CD4-positive, alpha-beta memory T cell (primary cell): ENCODE data around the gene RANGRF. TPM values are rescaled to one million over a fixed set of nuclear protein-coding genes. Genes with fewer than 3 reads are reported as not detected.
A peak's percentile ranks its signal among the peaks of the same experiment; 100 is the strongest.

Experiments
- CTCF ChIA-PET: fragments of 350-600 bp; sonication (Branson Sonifier 250); formaldehyde crosslinking; loops from one replicate; lab custom pipeline; 2021; ENCODE audit warnings: inconsistent platforms; ENCODE audit not compliant: partially characterized antibody; lab: Charles Lee
- POLR2A ChIA-PET: fragments of 350-600 bp; sonication (Branson Sonifier 250); formaldehyde crosslinking; loops from one replicate; lab custom pipeline; 2021; ENCODE audit not compliant: partially characterized antibody; lab: Charles Lee
- DNase-seq, 5 donors: peaks; one replicate each; pipeline versions ENCODE4 v3.0.0 to v3.0.0-alpha.2; 2020 to 2022; ENCODE audit warnings: mixed read lengths in 1 of 5
- H3K27ac ChIP-seq: one replicate; pipeline ENCODE4 v1.7.0; 2013; ENCODE audit warnings: low read depth, low read length
- H3K27me3 ChIP-seq: 2 replicates; pipeline ENCODE4 v1.7.0; 2013; ENCODE audit warnings: mild to moderate bottlenecking, low read length, moderate library complexity; ENCODE audit not compliant: insufficient read depth
- H3K36me3 ChIP-seq: 2 replicates; pipeline ENCODE4 v1.7.0; 2013; ENCODE audit warnings: mild to moderate bottlenecking, low read length, moderate library complexity; ENCODE audit not compliant: insufficient read depth
- H3K4me1 ChIP-seq: 2 replicates; pipeline ENCODE4 v1.7.0; 2013; ENCODE audit warnings: mild to moderate bottlenecking, low read length, moderate library complexity; ENCODE audit not compliant: insufficient read depth
- H3K4me3 ChIP-seq, 2 donors: one replicate each; pipeline ENCODE4 v1.7.0; 2013; ENCODE audit warnings: low read length in 2 of 2, mild to moderate bottlenecking in 1 of 2
- H3K9me3 ChIP-seq, 2 donors: one replicate each; pipeline ENCODE4 v1.7.0; 2013; ENCODE audit warnings: low read length in 2 of 2, control low read depth in 1 of 2; ENCODE audit not compliant: control insufficient read depth in 1 of 2
- H3K27ac Mint-ChIP-seq, 7 donors: one replicate each; pipeline ENCODE4 v1.8.0; 2020 to 2021; ENCODE audit warnings: mixed read lengths in 7 of 7, mild to moderate bottlenecking in 6 of 7, inconsistent platforms in 3 of 7, moderate library complexity in 3 of 7
- H3K27me3 Mint-ChIP-seq, 2 donors: one replicate each; pipeline ENCODE4 v1.8.0; 2020 to 2021; ENCODE audit warnings: mixed read lengths in 2 of 2
- H3K36me3 Mint-ChIP-seq, 2 donors: one replicate each; pipeline ENCODE4 v1.8.0; 2020 to 2021; ENCODE audit warnings: mixed read lengths in 2 of 2, inconsistent platforms in 1 of 2, mild to moderate bottlenecking in 1 of 2
- H3K4me1 Mint-ChIP-seq, 4 donors: one replicate each; pipeline ENCODE4 v1.8.0; 2020 to 2021; ENCODE audit warnings: mixed read lengths in 4 of 4, mild to moderate bottlenecking in 1 of 4
- H3K4me3 Mint-ChIP-seq, 8 donors: one replicate each; pipeline ENCODE4 v1.8.0; 2020 to 2021; ENCODE audit warnings: mixed read lengths in 8 of 8, mild to moderate bottlenecking in 7 of 8, moderate library complexity in 6 of 8, inconsistent platforms in 3 of 8
- H3K9me3 Mint-ChIP-seq, 8 donors: one replicate each; pipeline ENCODE4 v1.8.0; 2020 to 2021; ENCODE audit warnings: mixed read lengths in 8 of 8, mild to moderate bottlenecking in 5 of 8, inconsistent platforms in 3 of 8, moderate library complexity in 1 of 8
- intact Hi-C: fragments of 100-400 bp; cut with micrococcal nuclease; formaldehyde crosslinking; loops from one replicate; pipeline ENCODE4 v1.15.1; 2023
- polyA plus RNA-seq, 2 donors: library from polyadenylated mRNA; unstranded; fragments of 300-500 nt; fragmentation: Illumina TruSeq; gene quantifications; one replicate each; pipeline ENCODE4 v1.2.3, GENCODE V29; 2021
- total RNA-seq, 2 experiments: library from RNA; stranded (reverse); gene quantifications; one replicate each; pipeline ENCODE4 v1.2.3, GENCODE V29; 2021

RANGRF gene
- total and polyA plus RNA-seq, 4 experiments from 2014 or later: 39.7 to 96.2 (median 60.1) TPM

DNA sequence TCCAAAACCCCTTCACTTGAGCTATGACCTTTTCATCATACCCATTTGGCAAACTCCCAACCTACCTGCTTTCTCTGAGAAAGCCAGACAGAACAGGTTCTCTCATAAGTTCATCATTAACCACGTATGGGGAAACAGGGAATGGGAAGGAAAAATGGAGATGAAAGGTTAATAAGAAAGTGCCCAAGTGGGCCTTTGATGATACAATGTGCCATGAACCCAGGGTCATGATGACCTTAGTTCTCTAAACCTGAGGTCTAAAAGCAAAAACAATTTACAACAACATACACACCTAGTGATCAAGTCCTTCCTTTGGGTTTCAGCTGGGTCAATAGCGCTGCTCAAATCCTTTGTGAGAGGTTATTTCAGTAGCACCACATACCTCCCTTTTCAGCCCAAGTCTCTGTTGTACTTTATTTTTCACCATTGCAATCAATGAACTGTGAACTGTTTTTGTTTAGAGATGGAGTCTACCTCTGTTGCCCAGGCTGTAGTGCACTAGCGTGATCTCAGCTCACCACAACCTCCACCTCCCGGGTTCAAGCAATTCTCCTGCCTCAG is 14.5 kb upstream of the RANGRF start:
- H3K4me1 Mint-ChIP-seq: no peaks in the 10 kb centered on the region
- intact Hi-C loops: no loop called here
- H3K36me3 ChIP-seq: no peaks in the 10 kb centered on the region
- H3K9me3 Mint-ChIP-seq: no peaks in the 10 kb centered on the region
- H3K27me3 Mint-ChIP-seq: no peaks in the 10 kb centered on the region
- H3K9me3 ChIP-seq: no peaks in the 10 kb centered on the region
- no peak for DNase-seq
- H3K27ac Mint-ChIP-seq: peak overlapping the region in 1 of 7 donors; percentile 86
- no peak overlapping the region for H3K4me3 Mint-ChIP-seq
- H3K27me3 ChIP-seq: no peaks in the 10 kb centered on the region
- H3K27ac ChIP-seq: no peak overlapping the region
- CTCF ChIA-PET: interaction anchor here (1.0 kb wide), 1 partner anchor 10 kb away, joined by 4 read pairs; no protein-coding TSS in a partner anchor
- H3K4me3 ChIP-seq: no peak overlapping the region
- H3K36me3 Mint-ChIP-seq: no peaks in the 10 kb centered on the region
- POLR2A ChIA-PET: no interaction called here
- H3K4me1 ChIP-seq: no peaks in the 10 kb centered on the region

DNA sequence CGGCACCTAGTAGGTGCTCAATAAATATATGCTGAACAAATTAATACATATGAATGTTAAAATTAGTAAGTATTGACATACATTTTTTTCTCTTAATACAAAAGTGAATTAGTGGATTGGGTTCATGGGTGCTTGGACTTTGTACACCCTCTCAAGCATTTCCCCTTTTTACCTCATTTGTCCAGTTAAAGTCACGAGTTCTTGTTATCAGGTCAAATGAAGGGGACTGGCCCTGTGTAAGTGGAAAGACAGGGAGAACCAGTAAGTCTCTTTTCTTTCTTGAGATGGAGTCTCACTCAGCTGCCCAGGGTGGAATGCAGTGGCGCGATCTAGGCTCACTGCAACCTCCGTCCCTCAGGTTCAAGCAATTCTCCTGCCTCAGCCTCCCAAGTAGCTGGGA is 13.7 kb upstream of the RANGRF start:
- H3K4me1 Mint-ChIP-seq: no peaks in the 10 kb centered on the region
- DNase-seq: no peak
- no peak overlapping the region for H3K4me3 Mint-ChIP-seq
- no peaks in the 10 kb centered on the region for H3K27me3 Mint-ChIP-seq
- no peak overlapping the region for H3K27ac Mint-ChIP-seq
- Histone ChIP-seq H3K36me3 (no peaks in the 10 kb centered on the region), H3K4me1 (no peaks in the 10 kb centered on the region), H3K9me3 (no peaks in the 10 kb centered on the region), H3K27me3 (no peaks in the 10 kb centered on the region), H3K27ac (no peak overlapping the region), H3K4me3 (no peak overlapping the region)
- CTCF ChIA-PET: no interaction called here
- POLR2A ChIA-PET: no interaction called here
- H3K36me3 Mint-ChIP-seq: no peaks in the 10 kb centered on the region
- no peaks in the 10 kb centered on the region for H3K9me3 Mint-ChIP-seq
- intact Hi-C loops: no loop called here

DNA sequence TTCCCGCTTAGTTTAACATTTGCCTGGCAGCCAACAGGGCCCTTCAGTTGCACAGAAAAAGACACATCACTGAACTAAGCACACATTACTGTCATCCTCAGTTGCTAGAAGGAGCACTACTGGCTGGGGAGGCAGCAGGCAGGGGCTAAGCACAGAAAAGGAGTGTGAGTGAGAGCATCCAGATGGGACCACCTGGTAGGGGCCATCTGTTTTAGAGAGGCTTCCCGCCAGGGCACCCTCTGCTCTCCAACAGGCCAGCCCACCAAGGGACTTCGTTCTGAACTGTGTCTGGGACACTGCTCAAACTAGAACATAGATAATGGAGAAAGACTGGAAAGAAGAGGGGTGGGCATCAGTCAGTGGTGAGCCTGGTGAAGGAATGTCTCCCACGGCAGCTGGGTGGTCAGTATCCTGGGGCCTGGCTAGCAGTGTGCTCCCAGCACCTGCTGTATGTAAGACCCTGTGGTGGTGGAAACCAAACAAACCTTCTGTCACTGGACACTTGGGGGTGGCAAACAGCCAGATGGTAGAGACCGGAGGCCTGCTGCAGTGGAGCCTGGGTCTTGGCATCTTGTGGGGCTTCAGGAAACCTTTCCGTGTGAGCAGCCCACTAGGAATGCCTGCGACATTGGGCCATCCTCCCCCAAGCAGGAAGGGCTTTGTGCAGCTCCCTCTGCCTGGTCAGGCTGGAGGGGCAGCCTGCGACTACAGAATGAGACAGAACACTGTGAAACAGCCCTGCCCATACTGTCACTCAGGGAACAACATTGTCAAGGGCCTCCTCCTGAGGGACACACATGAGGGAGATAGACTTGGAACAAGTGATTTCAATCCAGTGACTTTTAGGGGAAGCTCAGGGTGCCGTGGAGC is 12.8 kb upstream of the RANGRF start:
- Histone ChIP-seq H3K27me3 (no peaks in the 10 kb centered on the region), H3K4me3 (no peak overlapping the region), H3K4me1 (no peaks in the 10 kb centered on the region), H3K36me3 (no peaks in the 10 kb centered on the region), H3K9me3 (no peaks in the 10 kb centered on the region), H3K27ac (no peak overlapping the region)
- intact Hi-C loops: no loop called here
- H3K9me3 Mint-ChIP-seq: no peaks in the 10 kb centered on the region
- ChIA-PET CTCF (interaction anchor here (0.8 to 1.4 kb wide), 3 partner anchors 19 to 182 kb away, joined by 3 read pairs; partner anchors contain the start of gene SLC25A35), POLR2A (no interaction called here)
- no peaks in the 10 kb centered on the region for H3K36me3 Mint-ChIP-seq
- no peak for DNase-seq
- no peak overlapping the region for H3K4me3 Mint-ChIP-seq
- H3K4me1 Mint-ChIP-seq: no peaks in the 10 kb centered on the region
- H3K27me3 Mint-ChIP-seq: no peaks in the 10 kb centered on the region
- peak overlapping the region in 1 of 7 donors; percentile 53 for H3K27ac Mint-ChIP-seq

DNA sequence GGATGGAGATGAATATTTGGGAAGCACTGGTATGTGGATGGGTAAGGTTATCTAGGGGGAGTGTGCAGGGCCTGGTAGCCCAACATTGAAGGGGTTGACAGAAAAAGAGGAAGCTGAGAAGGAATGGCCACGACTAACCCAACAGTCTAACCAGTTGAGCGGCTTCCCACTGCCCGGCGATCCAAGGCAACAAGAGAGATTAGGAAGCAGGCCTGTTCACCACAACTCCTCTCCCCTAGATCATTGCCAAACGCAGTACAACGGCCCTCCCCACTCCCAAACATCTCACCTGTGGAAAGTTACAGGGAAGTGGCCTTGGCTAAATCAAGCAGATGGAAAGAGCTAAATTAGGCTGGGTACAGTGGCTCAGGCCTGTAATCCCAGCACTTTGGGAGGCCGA is 11.2 kb upstream of the RANGRF start:
- Histone ChIP-seq H3K27me3 (no peaks in the 10 kb centered on the region), H3K27ac (no peak overlapping the region), H3K4me3 (no peak overlapping the region), H3K9me3 (no peaks in the 10 kb centered on the region), H3K4me1 (no peaks in the 10 kb centered on the region), H3K36me3 (no peaks in the 10 kb centered on the region)
- H3K27me3 Mint-ChIP-seq: no peaks in the 10 kb centered on the region
- ChIA-PET CTCF (interaction anchor here (0.7 to 1.4 kb wide), 2 partner anchors 19 to 217 kb away, joined by 3 read pairs; no protein-coding TSS in a partner anchor), POLR2A (no interaction called here)
- H3K4me1 Mint-ChIP-seq: no peaks in the 10 kb centered on the region
- no peak overlapping the region for H3K27ac Mint-ChIP-seq
- no peak overlapping the region for H3K4me3 Mint-ChIP-seq
- no peaks in the 10 kb centered on the region for H3K9me3 Mint-ChIP-seq
- H3K36me3 Mint-ChIP-seq: no peaks in the 10 kb centered on the region
- intact Hi-C loops: no loop called here
- DNase-seq: no peak

DNA sequence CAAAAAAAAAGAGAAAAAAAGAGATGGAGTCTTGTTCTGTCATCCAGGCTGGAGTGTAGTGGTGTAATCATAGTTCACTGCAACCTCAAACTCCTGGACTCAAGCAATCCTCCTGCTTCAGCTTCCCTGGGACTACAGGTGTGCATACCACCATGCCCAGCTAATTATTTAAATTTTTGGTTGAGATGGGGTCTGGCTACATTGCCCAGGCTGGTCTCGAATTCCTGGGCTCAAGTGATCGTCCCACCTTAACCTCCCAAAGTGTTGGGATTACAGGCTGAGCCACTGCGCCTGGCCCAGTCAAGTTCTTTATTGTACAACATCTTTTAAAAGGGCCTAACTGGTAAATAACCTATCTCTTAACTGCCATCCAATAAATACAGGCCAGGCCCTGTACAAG is 6.1 kb upstream of the RANGRF start:
- ChIA-PET POLR2A (interaction anchor here (2.6 kb wide), 1 partner anchor 34 kb away, joined by 44 read pairs; the partner anchor contains the start of genes CTC1 and PFAS), CTCF (interaction anchor here (0.9 to 1.5 kb wide), 2 partner anchors 19 to 52 kb away, joined by 3 read pairs; no protein-coding TSS in a partner anchor)
- H3K27me3 Mint-ChIP-seq: no peaks in the 10 kb centered on the region
- intact Hi-C loops: no loop called here
- Histone ChIP-seq H3K9me3 (no peaks in the 10 kb centered on the region), H3K4me1 (peaks cover 29% of the 10 kb centered on the region), H3K27me3 (no peaks in the 10 kb centered on the region), H3K27ac (no peak overlapping the region), H3K36me3 (no peaks in the 10 kb centered on the region), H3K4me3 (no peak overlapping the region)
- peaks cover 10 to 39% (median 20%) of the 10 kb centered on the region in 4 donors for H3K4me1 Mint-ChIP-seq
- H3K9me3 Mint-ChIP-seq: no peaks in the 10 kb centered on the region
- peak overlapping the region in 1 of 8 donors; percentile 40 for H3K4me3 Mint-ChIP-seq
- H3K27ac Mint-ChIP-seq: peak overlapping the region in 3 of 7 donors; percentile 35 to 74 (median 44)
- no peaks in the 10 kb centered on the region for H3K36me3 Mint-ChIP-seq
- no peak for DNase-seq

DNA sequence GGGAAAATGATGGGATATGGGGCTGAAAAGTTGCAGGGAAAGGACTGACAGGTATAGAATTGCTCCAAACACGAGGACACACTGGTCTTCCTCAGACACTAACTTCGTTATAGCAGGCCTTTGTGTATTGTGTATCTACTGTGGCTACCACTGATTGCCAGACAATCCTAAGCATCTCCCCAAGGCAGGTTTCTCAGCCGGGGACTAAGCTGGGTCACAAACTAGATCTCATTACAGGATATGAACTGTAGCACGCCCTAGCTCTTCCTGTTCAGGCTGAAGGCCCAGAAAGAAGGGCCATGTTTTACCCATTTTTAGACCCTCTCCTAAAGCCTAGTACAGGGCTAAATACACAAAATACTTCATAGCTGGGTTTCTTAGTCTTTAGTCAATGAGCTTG is 5.1 kb upstream of the RANGRF start:
- Mint-ChIP-seq H3K27me3 (no peaks in the 10 kb centered on the region), H3K9me3 (no peaks in the 10 kb centered on the region), H3K4me1 (peaks cover 15 to 49% (median 27%) of the 10 kb centered on the region in 4 donors), H3K27ac (peak overlapping the region; percentile 29 to 92 (median 85)), H3K36me3 (peaks cover 0 to 2% of the 10 kb centered on the region in 2 donors), H3K4me3 (peak overlapping the region in 4 of 8 donors; percentile 12 to 56 (median 40))
- Histone ChIP-seq H3K9me3 (no peaks in the 10 kb centered on the region), H3K36me3 (no peaks in the 10 kb centered on the region), H3K27ac (no peak overlapping the region), H3K4me3 (no peak overlapping the region), H3K27me3 (no peaks in the 10 kb centered on the region), H3K4me1 (peaks cover 37% of the 10 kb centered on the region)
- POLR2A ChIA-PET: interaction anchor here (1.0 to 2.6 kb wide), 6 partner anchors 12 to 164 kb away, joined by 3 to 44 read pairs (median 10); partner anchors contain the start of genes CTC1, PFAS and SLC25A35
- peak in 1 of 5 donors; percentile 12 for DNase-seq
- CTCF ChIA-PET: interaction anchor here (0.6 to 1.5 kb wide), 13 partner anchors 10 to 1373 kb away, joined by 3 to 9 read pairs (median 4); partner anchors contain the start of genes CTC1 and SLC25A35
- intact Hi-C loops: no loop called here

DNA sequence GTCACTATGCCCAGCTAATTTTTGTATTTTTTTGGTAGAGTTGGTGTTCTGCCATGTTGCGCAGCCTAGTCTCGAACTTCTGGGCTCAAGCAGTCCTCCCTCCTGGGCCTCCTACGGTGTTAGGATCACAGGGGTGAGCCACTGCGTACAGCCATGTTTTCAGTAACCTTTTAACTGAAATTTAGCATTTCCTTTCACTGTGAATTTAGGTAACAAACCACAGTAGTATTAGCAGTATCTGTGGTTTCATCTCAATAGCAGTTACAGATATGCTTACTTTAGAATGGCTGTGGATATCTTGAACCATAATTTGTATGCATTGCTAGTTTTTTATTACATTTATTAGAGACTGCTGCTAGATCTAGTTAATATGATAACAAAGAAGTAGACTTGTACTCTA is 4.3 kb upstream of the RANGRF start:
- Histone ChIP-seq H3K27ac (peak overlapping the region; percentile 1), H3K27me3 (no peaks in the 10 kb centered on the region), H3K4me1 (peaks cover 38% of the 10 kb centered on the region), H3K9me3 (no peaks in the 10 kb centered on the region), H3K4me3 (no peak overlapping the region), H3K36me3 (no peaks in the 10 kb centered on the region)
- Mint-ChIP-seq H3K27ac (peak overlapping the region; percentile 36 to 92 (median 78)), H3K4me1 (peaks cover 16 to 55% (median 31%) of the 10 kb centered on the region in 4 donors), H3K9me3 (no peaks in the 10 kb centered on the region), H3K36me3 (peaks cover 0 to 4% of the 10 kb centered on the region in 2 donors), H3K27me3 (no peaks in the 10 kb centered on the region), H3K4me3 (peak overlapping the region in 5 of 8 donors; percentile 32 to 56 (median 35))
- CTCF ChIA-PET: interaction anchor here (0.6 to 1.5 kb wide), 11 partner anchors 11 to 1374 kb away, joined by 3 to 9 read pairs (median 4); partner anchors contain the start of genes CTC1 and SLC25A35
- POLR2A ChIA-PET: interaction anchor here (1.5 to 2.6 kb wide), 5 partner anchors 11 to 164 kb away, joined by 6 to 44 read pairs (median 11); partner anchors contain the start of genes CTC1, PFAS and SLC25A35
- peak in 1 of 5 donors; percentile 24 for DNase-seq
- intact Hi-C loops: no loop called here
